SW 1271 (cell line): ENCODE measurements around the gene EPB41L4B.
"Not testable (repeated sequence)": the region's sequence is repeated elsewhere in the genome, so short reads cannot be mapped to it uniquely, and the experiment has no call there.

Source experiments
- DNase-seq, 2 experiments: peaks; one replicate each; lab custom pipeline; 2025; lab: John Stamatoyannopoulos, UW

Gene EPB41L4B

DNA sequence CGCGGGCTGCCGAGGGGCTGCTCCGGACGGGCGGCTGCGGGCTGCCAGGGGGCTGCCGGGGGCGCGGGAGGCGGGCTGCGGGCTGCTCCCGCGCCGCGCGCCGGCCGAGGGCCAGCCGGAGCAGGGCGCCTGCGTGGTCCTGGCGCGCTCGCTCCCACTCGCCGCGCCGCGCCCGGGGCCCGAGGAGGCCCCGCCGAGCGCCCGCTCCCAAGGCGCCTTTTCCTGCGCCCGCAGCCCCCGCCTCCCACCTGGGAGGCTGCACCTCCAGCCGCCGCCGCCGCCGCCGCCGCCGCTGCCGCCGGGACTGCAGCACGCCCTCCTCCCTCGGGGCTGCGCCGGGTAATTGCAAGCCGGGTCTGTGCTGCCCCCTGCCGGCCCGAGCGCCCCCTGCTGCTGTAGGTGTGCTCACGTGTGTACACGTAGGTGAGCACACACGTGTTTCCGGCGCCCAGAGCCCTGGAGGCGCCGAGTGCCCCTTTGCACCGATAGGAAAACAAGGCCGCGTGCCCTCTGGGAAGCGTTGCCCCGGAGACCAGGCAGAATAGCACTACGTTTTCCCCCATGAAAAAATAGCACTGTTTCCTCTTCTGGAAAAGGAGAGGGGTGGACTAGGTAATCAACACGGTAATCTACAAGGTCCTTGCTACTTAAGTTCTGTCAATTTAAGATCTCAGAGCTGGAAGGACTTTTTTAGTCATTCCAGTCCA lies at the start of gene EPB41L4B:
EPB41L4B (minus strand) TSS at position 318 of the 707 bp plus-strand sequence. CDS start 613 bp downstream, outside the sequence.
- peak; percentile 50 to 85 for DNase-seq

GRCh38 chr9:109369285-109369684 lies 48.4 kb upstream of the EPB41L4B start:
- DNase-seq, result no peak

DNA sequence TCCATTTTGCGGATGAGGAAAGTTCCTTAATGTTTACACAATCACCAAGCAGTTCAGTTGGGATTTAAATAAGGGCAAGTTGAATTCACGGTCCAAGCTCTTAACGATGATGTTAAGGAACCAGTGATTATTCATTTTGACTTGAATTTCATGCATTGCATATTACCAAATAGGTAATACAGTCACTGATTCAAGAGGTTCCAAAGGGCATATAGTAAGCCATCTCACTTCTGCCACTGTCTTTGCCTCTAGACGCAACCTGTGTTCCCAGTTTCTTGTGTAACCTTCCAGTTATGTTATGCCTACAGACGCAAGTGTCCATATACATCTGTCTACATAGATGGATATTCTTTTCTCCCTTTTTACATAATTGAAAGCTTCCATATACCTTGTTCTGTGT lies 39.9 kb upstream of the EPB41L4B start:
- DNase-seq, result no peak

GRCh38 chr9:109358968-109359603 lies 38.2 kb upstream of the EPB41L4B start:
- not testable (repeated sequence) for DNase-seq

- DNase-seq, result no peak
Observed at GRCh38 chr9:109355564-109356297, 34.9 kb upstream of the EPB41L4B start.

DNA sequence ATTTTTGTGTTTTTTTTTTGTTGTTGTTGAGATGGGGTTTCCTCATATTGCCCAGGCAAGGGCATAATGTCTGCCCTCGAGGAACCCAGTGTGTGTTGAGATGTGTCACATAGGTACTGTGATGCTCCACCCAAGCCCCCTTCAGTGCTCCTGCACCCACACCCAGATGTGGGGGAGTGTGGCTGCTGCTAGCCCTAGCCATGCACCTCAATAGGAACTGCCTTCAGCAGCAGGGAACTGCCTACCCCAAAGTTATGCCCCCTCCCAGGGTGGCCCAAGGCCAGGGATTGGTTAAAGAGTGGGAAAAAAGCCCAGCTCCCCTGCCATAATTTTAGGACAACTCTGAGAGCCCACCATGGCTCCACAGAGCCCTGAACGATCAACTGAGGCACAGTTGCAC lies 33.3 kb upstream of the EPB41L4B start:
- no peak for DNase-seq

DNA sequence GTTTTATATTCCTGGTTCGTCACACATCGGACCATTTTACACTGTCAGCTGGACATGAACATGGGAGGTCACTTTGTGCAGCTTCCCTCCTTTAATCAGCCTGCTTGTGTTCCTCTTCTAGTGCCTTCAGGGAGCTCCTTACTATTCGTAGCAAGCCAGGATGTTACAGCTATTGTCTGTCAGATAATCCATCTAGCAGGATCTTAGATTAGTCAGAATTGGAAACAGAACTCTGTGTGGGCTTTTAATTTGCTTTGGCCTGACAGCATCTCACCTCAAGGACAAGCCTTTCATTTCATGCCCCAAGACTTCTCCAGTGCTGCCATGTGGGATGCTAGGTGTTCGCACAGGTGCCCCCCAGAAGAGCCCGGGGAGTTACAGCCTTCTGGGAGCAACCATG lies 30.2 kb upstream of the EPB41L4B start:
- no peak for DNase-seq

DNA sequence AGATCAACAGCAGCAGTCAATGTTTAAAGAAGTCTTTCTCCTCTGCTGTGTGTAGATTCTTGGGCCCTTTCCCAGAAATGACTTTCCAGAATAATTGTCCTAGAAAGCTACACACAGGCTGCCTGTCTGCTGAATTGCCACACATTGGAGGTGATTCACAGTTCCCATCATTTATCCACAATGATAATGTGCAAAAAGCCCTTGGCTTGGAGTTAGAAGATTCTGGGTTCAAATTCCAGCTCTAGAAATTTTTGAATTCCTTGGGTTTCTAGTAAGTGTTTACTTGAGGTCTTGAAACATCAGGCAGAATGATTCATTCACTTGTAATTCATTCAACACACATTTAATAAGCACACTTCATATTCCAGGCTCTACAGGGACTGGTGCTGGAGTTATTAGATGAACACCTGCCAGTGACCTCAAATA lies 28.6 kb upstream of the EPB41L4B start:
- DNase-seq, result peak in 1 of 2 experiments; percentile 35

DNA sequence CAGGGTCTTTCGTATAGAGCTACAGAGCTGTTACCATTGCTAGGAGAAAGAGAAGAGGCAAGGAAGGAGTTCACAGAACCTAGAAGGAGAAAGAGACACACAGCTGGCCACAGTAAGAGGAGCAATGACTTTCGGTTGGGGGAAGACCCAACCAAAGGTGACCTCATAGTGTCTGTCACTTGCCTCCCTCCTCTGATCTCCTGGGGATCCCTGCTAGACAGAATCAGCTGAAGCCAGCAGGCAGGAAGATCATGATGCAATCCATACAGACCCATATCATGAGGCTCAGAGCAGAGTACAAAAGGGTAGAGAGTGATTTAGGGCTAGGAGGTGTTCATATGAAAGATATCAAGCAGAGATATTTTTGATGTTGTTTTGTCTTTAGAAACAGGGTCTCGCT lies 26.0 kb upstream of the EPB41L4B start:
- no peak for DNase-seq

- DNase-seq, result no peak
Observed at GRCh38 chr9:109344866-109345265, 24.0 kb upstream of the EPB41L4B start.

- no peak for DNase-seq
Observed at GRCh38 chr9:109342878-109343277, 22.0 kb upstream of the EPB41L4B start.

GRCh38 chr9:109341561-109341960 lies 20.7 kb upstream of the EPB41L4B start:
- no peak for DNase-seq

GRCh38 chr9:109340979-109341378 lies 20.1 kb upstream of the EPB41L4B start:
- not testable (repeated sequence) for DNase-seq

GRCh38 chr9:109336409-109336808 lies 15.6 kb upstream of the EPB41L4B start:
- no peak for DNase-seq

- DNase-seq, result no peak
Observed at GRCh38 chr9:109335929-109336328, 15.1 kb upstream of the EPB41L4B start.

- DNase-seq, result no peak
Observed at GRCh38 chr9:109335121-109335520, 14.3 kb upstream of the EPB41L4B start.

- no peak for DNase-seq
Observed at GRCh38 chr9:109331353-109331752, 10.5 kb upstream of the EPB41L4B start.

GRCh38 chr9:109329638-109330258 lies 8.9 kb upstream of the EPB41L4B start:
- DNase-seq, result no peak

- DNase-seq, result no peak
Observed at GRCh38 chr9:109328978-109329637, 8.2 kb upstream of the EPB41L4B start.

DNA sequence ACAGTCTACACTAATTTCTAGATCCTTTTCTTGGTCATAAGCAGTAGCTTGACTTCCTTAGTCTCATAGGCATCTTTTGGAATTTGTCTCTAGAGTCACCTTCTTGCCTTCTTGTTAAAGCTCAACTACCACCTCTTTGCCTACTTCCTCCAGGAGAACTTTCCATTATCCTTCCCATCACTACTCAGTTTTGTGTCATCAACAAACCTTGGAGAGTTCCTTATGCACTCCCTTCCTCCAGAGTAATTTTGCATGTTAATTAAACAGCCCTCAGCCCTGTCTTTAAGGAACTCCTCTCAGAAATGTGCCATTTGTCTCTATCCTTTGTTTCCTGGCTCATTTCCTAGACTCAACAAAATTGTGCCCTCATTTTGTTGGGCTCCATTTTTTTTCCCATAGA lies 4.2 kb upstream of the EPB41L4B start:
- no peak for DNase-seq

- no peak for DNase-seq
Observed at GRCh38 chr9:109323771-109324170, 2.9 kb upstream of the EPB41L4B start.

DNA sequence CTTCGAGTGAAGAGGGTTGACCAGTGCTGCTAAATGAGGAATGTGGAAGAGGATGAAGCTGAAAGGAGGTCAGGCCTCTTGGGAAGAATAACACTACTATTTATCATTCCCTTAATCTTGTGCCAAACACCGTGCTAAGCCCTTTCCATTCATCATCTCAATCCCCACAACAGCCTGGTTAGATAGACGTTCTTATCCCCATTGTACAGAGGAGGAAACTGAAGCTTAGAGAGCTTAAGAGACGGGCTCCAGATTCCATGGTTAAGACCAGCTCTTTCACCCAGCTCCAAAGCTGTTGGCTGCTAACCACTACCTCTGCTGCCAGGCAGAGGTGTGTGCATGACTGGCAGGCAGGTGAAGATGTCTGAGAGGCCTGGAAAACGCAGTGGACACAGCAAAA lies 868 bp upstream of the EPB41L4B start:
- DNase-seq, result no peak
